Keratinocyte (primary cell): Measurements from ENCODE around the gene EML5. TPM values are rescaled to one million over a fixed set of nuclear protein-coding genes. Genes with fewer than 3 reads are reported as not detected.

Experiments
- DNase-seq: peaks from one replicate; pipeline ENCODE4 v3.0.0-alpha.2; 2011; ENCODE audit warnings: low read depth, missing footprints, low spot score
- FAIRE-seq: peaks from 2 replicates; lab custom pipeline; 2011; peaks lifted over from hg19 to GRCh38; lab: Jason Lieb, UNC
- H2AFZ ChIP-seq: 2 replicates; pipeline ENCODE4 v1.6.0; 2012; ENCODE audit warnings: low read length, control low read depth, inconsistent platforms; ENCODE audit not compliant: control insufficient read depth
- H3K27ac ChIP-seq: 2 replicates; pipeline ENCODE4 v1.5.1; 2011; ENCODE audit warnings: low read length; ENCODE audit not compliant: control insufficient read depth, insufficient read depth
- H3K27me3 ChIP-seq: 3 replicates; pipeline ENCODE4 v1.6.0; 2011; ENCODE audit warnings: low read length; ENCODE audit not compliant: control insufficient read depth, insufficient read depth; ENCODE audit errors: extremely low read depth
- H3K36me3 ChIP-seq, 2 experiments: 2 replicates in 1 of 2; 3 replicates in 1 of 2; pipeline ENCODE4 v1.5.1; 2011; ENCODE audit warnings: low read length in 2 of 2, mild to moderate bottlenecking in 1 of 2; ENCODE audit not compliant: control insufficient read depth in 2 of 2, insufficient read depth in 2 of 2; ENCODE audit errors: extremely low read depth in 1 of 2
- H3K4me1 ChIP-seq: 3 replicates; pipeline ENCODE4 v1.5.1; 2011; ENCODE audit warnings: low read length; ENCODE audit not compliant: control insufficient read depth, insufficient read depth; ENCODE audit errors: extremely low read depth
- H3K4me2 ChIP-seq: 3 replicates; pipeline ENCODE4 v1.6.0; 2011; ENCODE audit warnings: low read depth, low read length; ENCODE audit not compliant: control insufficient read depth, insufficient read depth; ENCODE audit errors: extremely low read depth
- H3K4me3 ChIP-seq, 3 experiments: fragments of 200-600 bp in 1 of 3; sonication (generic) in 1 of 3; 2 replicates in 2 of 3; 3 replicates in 1 of 3; pipeline ENCODE4 v1.5.1; 2011 to 2016; ENCODE audit warnings: low read length in 3 of 3, mild to moderate bottlenecking in 3 of 3, control low read depth in 2 of 3, inconsistent platforms in 1 of 3, low read depth in 1 of 3, mixed read lengths in 1 of 3, mixed run types in 1 of 3, moderate library complexity in 1 of 3; ENCODE audit not compliant: control insufficient read depth in 2 of 3, insufficient read depth in 2 of 3; ENCODE audit errors: extremely low read depth in 1 of 3
- H3K79me2 ChIP-seq: 2 replicates; pipeline ENCODE4 v1.6.0; 2012; ENCODE audit warnings: low read length; ENCODE audit not compliant: control insufficient read depth, insufficient read depth
- H3K9ac ChIP-seq: 3 replicates; pipeline ENCODE4 v1.6.0; 2011; ENCODE audit warnings: low read length; ENCODE audit not compliant: control insufficient read depth, insufficient read depth; ENCODE audit errors: extremely low read depth
- H3K9me1 ChIP-seq: 3 replicates; pipeline ENCODE4 v1.6.0; 2011; ENCODE audit warnings: low read length; ENCODE audit not compliant: control insufficient read depth, insufficient read depth; ENCODE audit errors: extremely low read depth
- H3K9me3 ChIP-seq: 2 replicates; pipeline ENCODE4 v1.5.1; 2012; ENCODE audit warnings: low read depth, low read length; ENCODE audit not compliant: control insufficient read depth
- H4K20me1 ChIP-seq: 3 replicates; pipeline ENCODE4 v1.6.0; 2011; ENCODE audit warnings: low read length; ENCODE audit not compliant: control insufficient read depth, insufficient read depth; ENCODE audit errors: extremely low read depth
- EZH2 ChIP-seq: IDR thresholded peaks from one replicate; pipeline ENCODE4 v1.6.1; 2012; ENCODE audit warnings: inconsistent platforms, mild to moderate bottlenecking, low read length, moderate library complexity
- dilution Hi-C: fragments of 300-500 bp; cut with MboI; formaldehyde crosslinking; loops from one replicate; pipeline ENCODE4 v1.7.0; 2020; ENCODE audit warnings: low sequenced_read_pairs; ENCODE audit not compliant: extremely low pct_ligation_motif_present
- polyA plus RNA-seq, 5 experiments: library from polyadenylated mRNA; depleted of rRNA in 3 of 5; stranded (reverse) in 3 of 5; stranded (forward) in 1 of 5; unstranded in 1 of 5; fragments of >200 nt; gene quantifications; 1 replicate in 1 of 5; 2 replicates in 3 of 5; 3 replicates in 1 of 5; pipeline versions ENCODE4 v1.2.1 to v1.2.3, GENCODE V29; 2011 to 2012; ENCODE audit warnings: missing spikeins in 2 of 5, low read depth in 1 of 5, low replicate concordance in 1 of 5
- TF ChIP-seq, protein P1 (sequence below), 3 experiments: IDR thresholded peaks in 1 of 3; conservative IDR thresholded peaks in 1 of 3; optimal IDR thresholded peaks in 1 of 3; 2 replicates in 2 of 3; 3 replicates in 1 of 3; pipeline versions ENCODE3 to v1.5.1; 2011; ENCODE audit warnings: low read length in 3 of 3, mild to moderate bottlenecking in 3 of 3, moderate library complexity in 2 of 3, control low read depth in 1 of 3, inconsistent platforms in 1 of 3; ENCODE audit not compliant: insufficient read depth in 2 of 3; ENCODE audit errors: extremely low read depth in 1 of 3

EML5 gene
- polyA plus RNA-seq, 1 donor (not counting 4 experiments of a cell fraction or from before 2014, with no cell fraction given) = 1.4 TPM

DNA sequence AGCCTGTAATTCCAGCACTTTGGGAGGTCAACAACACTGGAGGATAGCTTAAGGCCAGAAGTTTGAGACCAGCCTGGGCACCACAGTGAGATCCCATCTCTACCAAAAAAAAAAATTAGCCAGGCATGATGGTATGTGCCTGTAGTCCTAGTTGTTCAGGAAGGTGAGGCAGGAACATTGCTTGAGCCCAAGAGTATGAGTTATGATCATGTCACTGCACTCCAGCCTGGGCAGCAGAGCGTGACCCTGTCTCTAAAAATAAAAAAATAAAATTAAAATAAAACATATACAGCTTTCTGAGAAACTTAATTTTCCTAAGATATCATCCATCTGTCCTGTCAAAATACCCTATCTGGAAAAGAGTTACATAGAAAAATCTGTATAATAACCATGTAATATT is 38.9 kb downstream of the EML5 start:
- H3K4me3 ChIP-seq = no peak overlapping the region
- no peak overlapping the region for H3K9ac ChIP-seq
- no peak overlapping the region for H2AFZ ChIP-seq
- no peaks in the 10 kb centered on the region for H3K79me2 ChIP-seq
- H3K36me3 ChIP-seq = no peaks in the 10 kb centered on the region
- DNase-seq (no peak), FAIRE-seq (no peak)
- H3K4me1 ChIP-seq = peaks cover 6% of the 10 kb centered on the region
- no peaks in the 10 kb centered on the region for H4K20me1 ChIP-seq
- H3K27ac ChIP-seq = no peak overlapping the region
- dilution Hi-C loops = no loop called here
- no peaks in the 10 kb centered on the region for H3K9me1 ChIP-seq
- no peaks in the 10 kb centered on the region for H3K27me3 ChIP-seq
- TF ChIP-seq EZH2 = no peak
- TF ChIP-seq, protein P1, sequence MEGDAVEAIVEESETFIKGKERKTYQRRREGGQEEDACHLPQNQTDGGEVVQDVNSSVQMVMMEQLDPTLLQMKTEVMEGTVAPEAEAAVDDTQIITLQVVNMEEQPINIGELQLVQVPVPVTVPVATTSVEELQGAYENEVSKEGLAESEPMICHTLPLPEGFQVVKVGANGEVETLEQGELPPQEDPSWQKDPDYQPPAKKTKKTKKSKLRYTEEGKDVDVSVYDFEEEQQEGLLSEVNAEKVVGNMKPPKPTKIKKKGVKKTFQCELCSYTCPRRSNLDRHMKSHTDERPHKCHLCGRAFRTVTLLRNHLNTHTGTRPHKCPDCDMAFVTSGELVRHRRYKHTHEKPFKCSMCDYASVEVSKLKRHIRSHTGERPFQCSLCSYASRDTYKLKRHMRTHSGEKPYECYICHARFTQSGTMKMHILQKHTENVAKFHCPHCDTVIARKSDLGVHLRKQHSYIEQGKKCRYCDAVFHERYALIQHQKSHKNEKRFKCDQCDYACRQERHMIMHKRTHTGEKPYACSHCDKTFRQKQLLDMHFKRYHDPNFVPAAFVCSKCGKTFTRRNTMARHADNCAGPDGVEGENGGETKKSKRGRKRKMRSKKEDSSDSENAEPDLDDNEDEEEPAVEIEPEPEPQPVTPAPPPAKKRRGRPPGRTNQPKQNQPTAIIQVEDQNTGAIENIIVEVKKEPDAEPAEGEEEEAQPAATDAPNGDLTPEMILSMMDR (optimal IDR thresholded peaks at IDR 0.05 in 1 of 3, IDR thresholded peaks at IDR 0.05 in 1 of 3, conservative IDR thresholded peaks at IDR 0.05 in 1 of 3; ENCODE audit: extremely low read depth in 1 of 3, insufficient read depth in 2 of 3, low read length in 3 of 3) = no peak
- H3K9me3 ChIP-seq = no peaks in the 10 kb centered on the region
- H3K4me2 ChIP-seq = no peak overlapping the region

- Histone ChIP-seq H4K20me1 (no peaks in the 10 kb centered on the region), H3K9ac (no peak overlapping the region), H3K36me3 (no peaks in the 10 kb centered on the region), H3K79me2 (no peaks in the 10 kb centered on the region), H3K4me1 (peaks cover 18% of the 10 kb centered on the region), H2AFZ (no peak overlapping the region), H3K27ac (no peak overlapping the region), H3K9me1 (no peaks in the 10 kb centered on the region), H3K4me2 (no peak overlapping the region), H3K4me3 (no peak overlapping the region), H3K9me3 (no peaks in the 10 kb centered on the region), H3K27me3 (no peaks in the 10 kb centered on the region)
- TF ChIP-seq EZH2 = no peak
- TF ChIP-seq, protein P1 (optimal IDR thresholded peaks at IDR 0.05 in 1 of 3, IDR thresholded peaks at IDR 0.05 in 1 of 3, conservative IDR thresholded peaks at IDR 0.05 in 1 of 3; ENCODE audit: extremely low read depth in 1 of 3, insufficient read depth in 2 of 3, low read length in 3 of 3) = no peak
- DNase-seq = no peak
- FAIRE-seq = no peak
- dilution Hi-C loops = no loop called here
These were observed 41.8 kb downstream of the EML5 start for GRCh38 chr14:88750945-88751344.
